HG02678 (cell line): ENCODE results near the gene LCE5A.
"Not testable (repeated sequence)": the region's sequence is repeated elsewhere in the genome, so short reads cannot be mapped to it uniquely, and the experiment has no call there.

Experiments used
- ATAC-seq: cut with Tn5 transposase; IDR thresholded peaks from one replicate; pipeline ENCODE4 v1.9.1; 2021; ENCODE audit warnings: mild to moderate bottlenecking, moderate library complexity; ENCODE audit not compliant: unreplicated experiment

LCE5A gene

GRCh38 chr1:152510503-152510902 is at the start of gene LCE5A:
TSS of gene LCE5A (plus strand) at chr1:152510803. CDS start at chr1:152511535, 732 bp downstream.
- no peak for ATAC-seq

- no peak for ATAC-seq
Measured at GRCh38 chr1:152461544-152461943, 49.1 kb upstream of the LCE5A start.

- no peak for ATAC-seq
Measured at GRCh38 chr1:152462636-152463035, 48.0 kb upstream of the LCE5A start.

- ATAC-seq: no peak
Measured at GRCh38 chr1:152466217-152466616, 44.4 kb upstream of the LCE5A start.

GRCh38 chr1:152473887-152474537 is 36.6 kb upstream of the LCE5A start:
- ATAC-seq: no peak

GRCh38 chr1:152479792-152480595 is 30.6 kb upstream of the LCE5A start:
- no peak for ATAC-seq

- no peak for ATAC-seq
Measured at GRCh38 chr1:152481869-152482664, 28.5 kb upstream of the LCE5A start.

GRCh38 chr1:152486400-152487006 is 24.1 kb upstream of the LCE5A start:
- no peak for ATAC-seq

- no peak for ATAC-seq
Measured at GRCh38 chr1:152487871-152488270, 22.7 kb upstream of the LCE5A start.

GRCh38 chr1:152491537-152491936 is 19.1 kb upstream of the LCE5A start:
- not testable (repeated sequence) for ATAC-seq

- ATAC-seq: no peak
Measured at GRCh38 chr1:152495066-152495675, 15.4 kb upstream of the LCE5A start.

- ATAC-seq: no peak
Measured at GRCh38 chr1:152497273-152497672, 13.3 kb upstream of the LCE5A start.

- no peak for ATAC-seq
Measured at GRCh38 chr1:152501704-152502103, 8.9 kb upstream of the LCE5A start.

- no peak for ATAC-seq
Measured at GRCh38 chr1:152502496-152503180, 8.0 kb upstream of the LCE5A start.

- ATAC-seq: no peak
Measured at GRCh38 chr1:152505083-152505482, 5.5 kb upstream of the LCE5A start.

GRCh38 chr1:152506899-152507498 is 3.6 kb upstream of the LCE5A start:
- ATAC-seq: no peak

- no peak for ATAC-seq
Measured at GRCh38 chr1:152511596-152511995, 993 bp downstream of the LCE5A start.

GRCh38 chr1:152513081-152513480 is 2.5 kb downstream of the LCE5A start:
- no peak for ATAC-seq

- no peak for ATAC-seq
Measured at GRCh38 chr1:152514715-152515433, 4.3 kb downstream of the LCE5A start.
